ENCODE measurements around the gene PELO. TPM values are rescaled to one million over a fixed set of nuclear protein-coding genes. Genes with fewer than 3 reads are reported as not detected.

PELO gene
- total RNA-seq (10 to 100 TPM in 3 of 5 donors, 1 to 10 TPM in 2; 7.3 to 18.2 (median 13.8) TPM), total RNA-seq (12.8 to 64.2 (median 29.5) reads per million in 29 experiments)
- total RNA-seq (2013) = 9.7 TPM

GRCh38 chr5:52787600-52788504 is at the start of gene PELO, which contains the start of gene ITGA1:
Gene PELO, plus strand, starts transcription at chr5:52787916. Its CDS starts 12,479 bp downstream, at chr5:52800395.
Gene ITGA1, plus strand, starts transcription at chr5:52787916. Its CDS starts 438 bp downstream, at chr5:52788354.
- peaks cover 0 to 9% of the 10 kb centered on the region in 2 experiments for H3K27me3 ChIP-seq (replicated peaks in 1 of 2; ENCODE audit: control insufficient read depth in 2 of 2, extremely low read depth in 1 of 2, insufficient read depth in 2 of 2, low read length in 1 of 2)
- H3K4me1 ChIP-seq (ENCODE audit: control insufficient read depth in 1 of 2, extremely low read depth in 1 of 2, insufficient read depth in 2 of 2, low read length in 2 of 2) = peaks cover 14 to 17% of the 10 kb centered on the region in 2 experiments
- Mint-ChIP-seq H3K9me3 (no peaks in the 10 kb centered on the region), H3K36me3 (no peaks in the 10 kb centered on the region), H3K4me3 (peak within 1 kb of the TSS; percentile 85 to 93 (median 87)), H3K4me1 (peaks cover 19 to 40% (median 26%) of the 10 kb centered on the region in 3 donors), H3K27ac (peak within 1 kb of the TSS; percentile 71 to 81), H3K27me3 (peaks cover 0 to 10% of the 10 kb centered on the region in 2 donors)
- under 1% methylated on average over 40 of the region's 61 CpGs for WGBS (ENCODE audit: insufficient coverage)
- H3K27ac ChIP-seq (ENCODE audit: low read length) = peak within 1 kb of the TSS; percentile 46
- DNase-seq = peak in 27 of 35 experiments; percentile 1 to 73 (median 22)
- peak; percentile 67 to 79 (median 74) for ATAC-seq (replicated peaks in 1 of 4)
- ChIA-PET POLR2A (interaction anchor here in 1 of 2 donors (1.0 kb wide), 1 partner anchor 12 kb away, joined by 4 read pairs; no protein-coding TSS in a partner anchor), CTCF (interaction anchor here (0.6 to 1.9 kb wide), 13 partner anchors 8 to 128 kb away, joined by 3 to 13 read pairs (median 4); no protein-coding TSS in a partner anchor)
- H3K36me3 ChIP-seq (ENCODE audit: control insufficient read depth in 2 of 2, extremely low read depth in 1 of 2, insufficient read depth in 1 of 2, low read length in 1 of 2) = no peaks in the 10 kb centered on the region
- H3K9me3 ChIP-seq = no peaks in the 10 kb centered on the region
- H3K4me3 ChIP-seq (ENCODE audit: control insufficient read depth in 1 of 2, extremely low read depth in 1 of 2, low read length in 1 of 2) = peak within 1 kb of the TSS; percentile 74 to 96

GRCh38 chr5:52738095-52738506 is 49.6 kb upstream of the PELO start:
- Mint-ChIP-seq H3K4me3 (peak overlapping the region in 1 of 3 donors; percentile 0), H3K9me3 (no peaks in the 10 kb centered on the region), H3K4me1 (peaks cover 33 to 46% (median 42%) of the 10 kb centered on the region in 3 donors), H3K27ac (peak overlapping the region; percentile 66 to 73), H3K27me3 (no peaks in the 10 kb centered on the region), H3K36me3 (peaks cover 3% of the 10 kb centered on the region)
- H3K27me3 ChIP-seq (replicated peaks in 1 of 2; ENCODE audit: control insufficient read depth in 2 of 2, extremely low read depth in 1 of 2, insufficient read depth in 2 of 2, low read length in 1 of 2) = no peaks in the 10 kb centered on the region
- no peak overlapping the region for H3K27ac ChIP-seq (ENCODE audit: low read length)
- H3K36me3 ChIP-seq (ENCODE audit: control insufficient read depth in 2 of 2, extremely low read depth in 1 of 2, insufficient read depth in 1 of 2, low read length in 1 of 2) = no peaks in the 10 kb centered on the region
- POLR2A ChIA-PET = no interaction called here
- CTCF ChIA-PET = interaction anchor here (0.6 to 0.8 kb wide), 2 partner anchors 58 to 74 kb away, joined by 3 to 8 read pairs; no protein-coding TSS in a partner anchor
- DNase-seq = no peak
- H3K9me3 ChIP-seq = no peaks in the 10 kb centered on the region
- no peak overlapping the region for H3K4me3 ChIP-seq (ENCODE audit: control insufficient read depth in 1 of 2, extremely low read depth in 1 of 2, low read length in 1 of 2)
- peak in 1 of 4 experiments; percentile 37 for ATAC-seq (replicated peaks in 1 of 4)
- peaks cover 13 to 49% of the 10 kb centered on the region in 2 experiments for H3K4me1 ChIP-seq (ENCODE audit: control insufficient read depth in 1 of 2, extremely low read depth in 1 of 2, insufficient read depth in 2 of 2, low read length in 2 of 2)

DNA sequence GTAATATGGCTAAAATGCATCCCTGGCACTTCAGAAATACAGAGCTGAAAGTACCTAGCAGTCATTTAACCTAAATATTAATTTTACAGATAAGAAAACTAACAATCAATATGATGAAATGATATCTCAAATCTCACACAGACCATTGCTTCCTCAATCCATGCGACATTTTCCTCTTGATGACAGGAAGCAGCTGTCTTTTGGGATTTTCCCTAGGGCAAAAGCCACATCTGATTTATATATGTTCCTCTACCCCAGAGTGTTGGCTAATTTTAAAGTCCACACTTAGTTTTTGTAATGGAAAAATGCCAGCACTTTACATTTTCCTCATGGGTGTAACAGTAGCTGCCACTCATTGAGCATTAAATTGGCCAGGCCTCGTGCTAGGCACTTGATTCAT is 47.7 kb upstream of the PELO start:
- ChIA-PET POLR2A (interaction anchor here in 1 of 2 donors (0.5 kb wide), 1 partner anchor 52 kb away, joined by 3 read pairs; no protein-coding TSS in a partner anchor), CTCF (no interaction called here)
- Mint-ChIP-seq H3K36me3 (peaks cover 3% of the 10 kb centered on the region), H3K27me3 (no peaks in the 10 kb centered on the region), H3K4me1 (peaks cover 50 to 63% (median 62%) of the 10 kb centered on the region in 3 donors), H3K4me3 (no peak overlapping the region), H3K9me3 (no peaks in the 10 kb centered on the region), H3K27ac (no peak overlapping the region)
- Histone ChIP-seq H3K36me3 (ENCODE audit: control insufficient read depth in 2 of 2, extremely low read depth in 1 of 2, insufficient read depth in 1 of 2, low read length in 1 of 2) (no peaks in the 10 kb centered on the region), H3K9me3 (no peaks in the 10 kb centered on the region), H3K27ac (ENCODE audit: low read length) (no peak overlapping the region), H3K4me1 (ENCODE audit: control insufficient read depth in 1 of 2, extremely low read depth in 1 of 2, insufficient read depth in 2 of 2, low read length in 2 of 2) (peaks cover 27 to 68% of the 10 kb centered on the region in 2 experiments), H3K27me3 (replicated peaks in 1 of 2; ENCODE audit: control insufficient read depth in 2 of 2, extremely low read depth in 1 of 2, insufficient read depth in 2 of 2, low read length in 1 of 2) (no peaks in the 10 kb centered on the region), H3K4me3 (ENCODE audit: control insufficient read depth in 1 of 2, extremely low read depth in 1 of 2, low read length in 1 of 2) (no peak overlapping the region)
- WGBS (ENCODE audit: insufficient coverage) = no CpG with 5 or more reads among the region's 2 CpGs
- no peak for ATAC-seq (replicated peaks in 1 of 4)
- no peak for DNase-seq

DNA sequence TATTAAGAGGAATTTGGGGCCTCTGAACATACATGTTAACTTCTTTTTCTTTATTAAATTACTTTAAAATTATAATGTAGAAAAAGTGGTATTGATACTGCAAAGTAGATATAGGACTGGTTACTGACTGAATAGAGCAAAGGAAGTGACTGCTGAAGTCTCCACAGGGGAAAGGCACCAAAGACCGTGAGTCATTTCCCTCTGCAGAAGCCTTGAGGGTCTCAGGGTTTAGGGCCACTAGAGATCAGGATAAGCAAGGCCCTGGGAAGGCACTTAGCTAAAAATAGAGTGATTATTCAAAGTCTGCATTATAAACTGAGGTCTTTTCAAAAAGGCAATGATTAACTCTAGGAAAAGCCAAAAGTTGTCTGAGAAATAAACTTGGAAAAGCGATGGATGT is 44.7 kb upstream of the PELO start:
- ChIA-PET CTCF (no interaction called here), POLR2A (interaction anchor here in 1 of 2 donors (1.1 kb wide), 1 partner anchor 11 kb away, joined by 4 read pairs; no protein-coding TSS in a partner anchor)
- Mint-ChIP-seq H3K27me3 (no peaks in the 10 kb centered on the region), H3K27ac (peak overlapping the region; percentile 89), H3K4me1 (peaks cover 65 to 71% (median 70%) of the 10 kb centered on the region in 3 donors), H3K9me3 (no peaks in the 10 kb centered on the region), H3K4me3 (peak overlapping the region; percentile 43 to 51 (median 44)), H3K36me3 (no peaks in the 10 kb centered on the region)
- Histone ChIP-seq H3K27ac (ENCODE audit: low read length) (peak overlapping the region; percentile 38), H3K27me3 (replicated peaks in 1 of 2; ENCODE audit: control insufficient read depth in 2 of 2, extremely low read depth in 1 of 2, insufficient read depth in 2 of 2, low read length in 1 of 2) (no peaks in the 10 kb centered on the region), H3K9me3 (no peaks in the 10 kb centered on the region), H3K4me3 (ENCODE audit: control insufficient read depth in 1 of 2, extremely low read depth in 1 of 2, low read length in 1 of 2) (no peak overlapping the region), H3K36me3 (ENCODE audit: control insufficient read depth in 2 of 2, extremely low read depth in 1 of 2, insufficient read depth in 1 of 2, low read length in 1 of 2) (no peaks in the 10 kb centered on the region), H3K4me1 (ENCODE audit: control insufficient read depth in 1 of 2, extremely low read depth in 1 of 2, insufficient read depth in 2 of 2, low read length in 2 of 2) (peaks cover 30 to 77% of the 10 kb centered on the region in 2 experiments)
- DNase-seq (peak in 2 of 35 experiments; percentile 8 to 31), ATAC-seq (replicated peaks in 1 of 4) (peak in 3 of 4 experiments; percentile 41 to 48 (median 41))
- WGBS (ENCODE audit: insufficient coverage) = 71% methylated on average over 1 of the region's 2 CpGs

DNA sequence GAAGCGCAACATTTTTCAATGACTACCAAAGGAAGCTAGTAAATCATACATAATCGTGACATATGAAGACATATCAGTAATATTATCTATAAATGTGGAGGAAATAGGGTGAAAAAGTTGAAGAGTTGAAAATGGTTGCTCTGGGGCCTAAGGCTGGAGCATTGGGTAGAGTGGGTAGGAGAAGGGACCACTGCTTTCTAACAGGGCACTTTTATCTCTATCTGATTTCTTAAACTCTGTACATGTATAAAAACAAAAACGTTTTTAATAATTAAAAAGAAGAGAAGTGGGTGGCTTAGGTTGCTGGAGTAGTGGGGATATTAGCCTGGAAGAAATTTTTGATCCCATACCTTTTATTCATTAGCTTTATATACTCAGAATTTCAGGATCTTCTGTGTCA is 44.2 kb upstream of the PELO start:
- H3K9me3 ChIP-seq = no peaks in the 10 kb centered on the region
- Mint-ChIP-seq H3K4me1 (peaks cover 63 to 70% (median 66%) of the 10 kb centered on the region in 3 donors), H3K36me3 (no peaks in the 10 kb centered on the region), H3K27ac (peak overlapping the region; percentile 89), H3K9me3 (no peaks in the 10 kb centered on the region), H3K27me3 (no peaks in the 10 kb centered on the region), H3K4me3 (peak overlapping the region; percentile 43 to 51 (median 44))
- H3K4me1 ChIP-seq (ENCODE audit: control insufficient read depth in 1 of 2, extremely low read depth in 1 of 2, insufficient read depth in 2 of 2, low read length in 2 of 2) = peaks cover 27 to 71% of the 10 kb centered on the region in 2 experiments
- H3K27me3 ChIP-seq (replicated peaks in 1 of 2; ENCODE audit: control insufficient read depth in 2 of 2, extremely low read depth in 1 of 2, insufficient read depth in 2 of 2, low read length in 1 of 2) = no peaks in the 10 kb centered on the region
- ATAC-seq (replicated peaks in 1 of 4) (peak; percentile 12 to 44 (median 22)), DNase-seq (no peak)
- no CpG with 5 or more reads among the region's 3 CpGs for WGBS (ENCODE audit: insufficient coverage)
- H3K4me3 ChIP-seq (ENCODE audit: control insufficient read depth in 1 of 2, extremely low read depth in 1 of 2, low read length in 1 of 2) = no peak overlapping the region
- H3K27ac ChIP-seq (ENCODE audit: low read length) = peak overlapping the region; percentile 38
- POLR2A ChIA-PET = interaction anchor here in 1 of 2 donors (1.1 kb wide), 1 partner anchor 11 kb away, joined by 4 read pairs; no protein-coding TSS in a partner anchor
- CTCF ChIA-PET = no interaction called here
- H3K36me3 ChIP-seq (ENCODE audit: control insufficient read depth in 2 of 2, extremely low read depth in 1 of 2, insufficient read depth in 1 of 2, low read length in 1 of 2) = no peaks in the 10 kb centered on the region

DNA sequence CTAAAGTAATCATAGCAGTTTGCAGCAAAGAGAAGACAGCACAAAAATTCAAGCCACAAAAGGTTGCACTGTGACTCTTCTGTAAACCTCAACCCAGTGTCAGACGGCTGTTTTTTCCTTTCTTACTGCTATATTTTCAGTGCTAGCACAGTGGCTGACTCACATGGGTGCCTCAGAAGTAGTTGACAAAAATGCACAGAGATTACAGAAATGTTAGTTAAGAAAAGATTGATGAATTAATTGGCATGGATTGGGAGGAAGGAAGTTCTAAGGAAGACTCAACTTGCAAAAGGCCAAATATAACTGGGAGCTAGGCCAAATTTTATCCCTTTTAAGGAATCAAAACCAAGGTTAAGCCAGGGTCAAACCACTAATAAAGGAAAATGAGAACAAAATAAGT is 43.7 kb upstream of the PELO start:
- ChIA-PET CTCF (no interaction called here), POLR2A (interaction anchor here in 1 of 2 donors (1.1 kb wide), 1 partner anchor 10 kb away, joined by 4 read pairs; no protein-coding TSS in a partner anchor)
- H3K27me3 Mint-ChIP-seq = no peaks in the 10 kb centered on the region
- H3K4me1 Mint-ChIP-seq = peaks cover 61 to 71% (median 63%) of the 10 kb centered on the region in 3 donors
- Histone ChIP-seq H3K9me3 (no peaks in the 10 kb centered on the region), H3K36me3 (ENCODE audit: control insufficient read depth in 2 of 2, extremely low read depth in 1 of 2, insufficient read depth in 1 of 2, low read length in 1 of 2) (no peaks in the 10 kb centered on the region), H3K4me3 (ENCODE audit: control insufficient read depth in 1 of 2, extremely low read depth in 1 of 2, low read length in 1 of 2) (no peak overlapping the region), H3K27ac (ENCODE audit: low read length) (peak overlapping the region; percentile 38), H3K4me1 (ENCODE audit: control insufficient read depth in 1 of 2, extremely low read depth in 1 of 2, insufficient read depth in 2 of 2, low read length in 2 of 2) (peaks cover 27 to 67% of the 10 kb centered on the region in 2 experiments), H3K27me3 (replicated peaks in 1 of 2; ENCODE audit: control insufficient read depth in 2 of 2, extremely low read depth in 1 of 2, insufficient read depth in 2 of 2, low read length in 1 of 2) (no peaks in the 10 kb centered on the region)
- H3K27ac Mint-ChIP-seq = peak overlapping the region; percentile 89
- peak in 24 of 35 experiments; percentile 1 to 64 (median 22) for DNase-seq
- no CpG with 5 or more reads among the region's 1 CpG for WGBS (ENCODE audit: insufficient coverage)
- ATAC-seq (replicated peaks in 1 of 4) = peak; percentile 96 to 99 (median 98)
- no peaks in the 10 kb centered on the region for H3K9me3 Mint-ChIP-seq
- no peaks in the 10 kb centered on the region for H3K36me3 Mint-ChIP-seq
- peak overlapping the region; percentile 1 to 51 (median 4) for H3K4me3 Mint-ChIP-seq

All from T-cell (primary cell).